G401 (cell line): ENCODE measurements around the gene FOXF2. TPM values are rescaled to one million over a fixed set of nuclear protein-coding genes. Genes with fewer than 3 reads are reported as not detected.

Experiments used
- DNase-seq: peaks from one replicate; pipeline ENCODE4 v3.0.0-alpha.2; 2015; ENCODE audit warnings: low spot score
- in situ Hi-C: cut with HindIII; loops from 2 replicates; pipeline ENCODE4 v1.10.0; 2016; ENCODE audit warnings: low sequenced_read_pairs, mixed read lengths
- total RNA-seq: library from RNA; depleted of rRNA; stranded (reverse); fragments of >200 nt; shearing (Covaris generic); gene quantifications from 2 replicates; pipeline ENCODE4 v1.2.3, GENCODE V29; 2014

The FOXF2 gene
- total RNA-seq, 1 experiment from 2014 or later, result not detected

DNA sequence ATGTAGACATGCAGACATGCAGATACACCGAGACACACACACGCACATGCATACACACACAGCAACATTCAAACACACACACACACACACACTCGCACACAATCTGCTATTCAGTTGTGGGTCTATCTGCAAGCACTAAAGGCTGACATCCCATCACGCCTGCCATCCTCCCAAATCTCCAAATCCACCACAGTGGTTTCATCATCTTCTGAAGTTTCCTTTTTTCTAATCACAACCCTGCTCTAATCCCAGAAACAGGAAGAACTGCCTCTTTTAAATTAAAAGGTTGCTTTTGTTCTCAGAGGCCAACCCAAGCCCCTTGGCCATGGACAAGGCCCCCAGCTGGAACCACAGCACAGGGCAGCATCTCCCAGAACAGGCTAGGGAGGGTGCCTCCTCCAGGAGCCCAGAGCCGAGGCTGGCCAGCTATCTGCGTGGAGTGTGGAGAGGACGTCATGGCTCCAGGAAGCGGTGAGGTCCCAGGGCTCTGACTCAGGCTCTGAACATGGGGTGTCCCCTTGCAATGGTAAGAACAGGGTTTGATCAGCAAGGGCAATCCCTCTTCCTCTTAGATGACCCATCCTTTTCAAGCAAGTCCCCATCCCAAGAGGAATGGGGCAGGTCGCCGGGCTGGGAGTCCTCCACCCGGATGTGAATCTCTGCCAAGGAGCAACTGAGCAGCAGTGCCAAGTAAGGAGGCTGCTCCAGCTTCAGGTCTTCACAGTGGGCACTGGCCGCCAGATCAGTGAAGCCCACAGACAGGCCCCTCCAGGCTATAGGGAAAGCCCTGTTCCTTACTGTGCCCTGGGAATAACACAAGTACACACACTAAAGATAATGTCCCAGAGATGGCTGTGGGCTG is 14.7 kb downstream of the FOXF2 start:
- DNase-seq, result no peak
- in situ Hi-C loops, result no loop called here

- in situ Hi-C loops, result no loop called here
- DNase-seq, result no peak
Observed at GRCh38 chr6:1404713-1405098, 15.3 kb downstream of the FOXF2 start.

DNA sequence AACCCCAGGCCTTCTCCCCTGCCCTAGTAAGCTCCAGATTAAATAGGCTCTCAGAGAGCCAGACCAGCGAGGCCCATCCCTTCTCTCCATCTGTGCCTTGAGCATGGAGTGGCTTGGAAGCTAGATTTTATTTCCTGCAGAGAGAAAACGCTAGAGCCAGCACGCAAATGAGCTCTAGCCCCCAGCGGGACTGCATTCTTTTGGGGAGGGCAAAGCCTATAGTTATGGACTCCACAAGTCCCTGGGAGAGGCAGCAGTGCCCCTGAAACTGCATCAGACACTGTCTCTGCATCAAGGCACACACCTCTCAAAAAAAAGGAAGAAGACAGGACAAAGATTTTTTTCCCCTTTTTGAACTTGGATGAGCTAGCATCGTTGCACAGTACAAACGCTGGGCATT is 15.8 kb downstream of the FOXF2 start:
- DNase-seq, result no peak
- in situ Hi-C loops, result no loop called here

- DNase-seq, result no peak
- in situ Hi-C loops, result no loop called here
Observed at GRCh38 chr6:1406306-1407072, 17.1 kb downstream of the FOXF2 start.

- in situ Hi-C loops, result no loop called here
- DNase-seq, result no peak
Observed at GRCh38 chr6:1407499-1407990, 18.2 kb downstream of the FOXF2 start.

GRCh38 chr6:1409774-1410465 is 20.5 kb downstream of the FOXF2 start:
- DNase-seq, result no peak
- in situ Hi-C loops, result no loop called here

- in situ Hi-C loops, result no loop called here
- no peak for DNase-seq
Observed at GRCh38 chr6:1412901-1413300, 23.5 kb downstream of the FOXF2 start.

GRCh38 chr6:1415416-1416063 is 26.2 kb downstream of the FOXF2 start:
- DNase-seq, result no peak
- in situ Hi-C loops, result no loop called here

GRCh38 chr6:1416191-1416760 is 26.9 kb downstream of the FOXF2 start:
- in situ Hi-C loops, result no loop called here
- DNase-seq, result no peak

DNA sequence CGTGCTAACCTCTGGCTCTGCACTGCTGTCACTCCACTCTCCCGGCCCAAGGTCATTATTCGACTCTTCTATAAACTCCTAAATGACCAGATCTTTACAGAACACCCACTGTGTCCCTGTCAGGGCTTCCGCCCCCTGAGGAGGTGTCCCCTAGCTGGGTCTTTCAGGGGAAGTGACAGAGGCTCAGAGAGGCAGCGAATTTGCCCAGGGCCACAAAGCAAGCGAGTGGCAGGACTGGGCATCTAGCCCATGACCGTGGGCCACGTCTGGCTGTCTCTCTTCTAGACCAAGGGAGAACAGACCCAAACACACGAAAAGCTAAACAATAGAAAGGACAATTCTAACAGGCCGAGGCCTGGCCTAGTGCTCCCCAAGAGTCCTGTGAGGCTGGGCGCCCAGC is 27.4 kb downstream of the FOXF2 start:
- no peak for DNase-seq
- in situ Hi-C loops, result no loop called here

- in situ Hi-C loops, result no loop called here
- no peak for DNase-seq
Observed at GRCh38 chr6:1417718-1418117, 28.3 kb downstream of the FOXF2 start.

DNA sequence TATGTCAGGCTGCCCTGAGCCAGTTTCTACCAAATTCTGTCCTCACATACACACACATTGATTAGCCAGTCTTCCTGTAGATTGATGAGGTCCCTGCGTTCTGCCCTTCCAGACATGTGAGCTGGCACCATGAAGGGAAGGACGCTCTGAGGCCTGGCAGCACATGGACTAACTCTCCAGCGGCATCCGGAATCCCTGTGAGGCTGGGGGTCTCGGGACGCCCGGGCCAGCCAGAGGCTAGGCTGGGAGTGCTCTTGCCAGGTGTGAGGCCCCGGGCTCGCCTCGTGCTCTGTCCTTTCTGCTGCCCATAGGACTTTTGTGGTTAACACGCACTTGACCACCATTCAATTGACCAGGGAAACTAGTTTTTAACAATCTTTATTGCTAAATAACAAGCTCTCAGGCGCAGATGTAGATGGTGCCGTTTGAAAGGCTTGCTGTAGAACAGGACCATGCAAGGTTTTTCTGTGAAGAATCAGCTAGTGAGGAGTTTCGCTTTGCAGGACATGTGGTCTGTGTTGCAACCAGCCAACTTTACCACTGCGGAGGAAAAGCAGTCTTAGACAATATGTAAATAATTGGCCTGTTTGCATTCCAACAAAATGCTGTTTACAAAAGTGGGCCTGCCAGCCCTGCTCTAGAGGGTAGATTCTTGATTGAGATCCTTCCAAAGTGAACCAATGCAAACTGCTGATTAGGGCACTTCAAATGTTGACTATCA is 29.3 kb downstream of the FOXF2 start:
- in situ Hi-C loops, result no loop called here
- no peak for DNase-seq

- no peak for DNase-seq
- in situ Hi-C loops, result no loop called here
Observed at GRCh38 chr6:1420382-1420781, 31.0 kb downstream of the FOXF2 start.

DNA sequence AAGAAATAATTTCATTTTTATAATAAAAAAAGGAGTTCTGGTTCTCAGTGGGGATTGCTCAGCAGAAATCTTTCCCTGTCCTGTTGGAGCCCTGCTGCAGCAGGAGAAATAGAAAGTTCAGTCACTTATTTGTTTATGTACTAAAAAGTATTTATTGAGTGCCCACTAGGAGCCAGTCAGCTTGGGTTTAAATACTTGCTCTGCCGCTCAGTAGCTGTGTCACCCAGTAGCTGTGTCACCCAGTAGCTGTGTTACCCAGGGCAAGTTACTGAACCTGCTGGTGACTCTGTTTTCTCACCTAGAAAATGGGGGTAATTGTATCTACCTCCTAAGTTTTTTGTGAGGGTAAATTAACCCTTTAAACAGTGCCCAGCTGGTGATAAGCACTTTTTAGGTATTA is 32.9 kb downstream of the FOXF2 start:
- in situ Hi-C loops, result no loop called here

GRCh38 chr6:1423578-1423977 is 34.2 kb downstream of the FOXF2 start:
- no peak for DNase-seq

More for the DNA sequence above, 32.9 kb downstream of the FOXF2 start:
- no peak for DNase-seq

GRCh38 chr6:1424306-1424927 is 35.0 kb downstream of the FOXF2 start:
- in situ Hi-C loops, result no loop called here

More at GRCh38 chr6:1423578-1423977, 34.2 kb downstream of the FOXF2 start:
- in situ Hi-C loops, result no loop called here

DNA sequence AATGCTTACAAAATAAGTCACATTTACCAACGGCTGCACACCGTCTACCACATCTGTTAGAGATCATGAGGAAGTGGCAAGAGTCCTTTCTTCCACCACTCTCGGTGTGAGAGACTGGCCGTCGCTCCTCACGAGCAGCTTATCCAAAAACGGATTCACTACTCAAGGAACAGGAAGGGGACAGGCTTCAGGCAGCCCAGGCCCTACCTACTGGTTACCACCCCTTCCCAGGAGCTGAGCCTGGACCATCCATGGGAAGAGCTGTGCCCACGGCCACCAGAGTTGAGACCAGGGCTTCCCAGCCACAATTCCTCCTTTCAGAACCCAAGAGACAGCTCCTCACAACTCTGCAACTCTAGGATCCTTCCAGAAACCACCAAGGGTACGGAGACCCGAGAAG is 37.0 kb downstream of the FOXF2 start:
- DNase-seq, result no peak
- in situ Hi-C loops, result no loop called here

More at GRCh38 chr6:1424306-1424927, 35.0 kb downstream of the FOXF2 start:
- DNase-seq, result peak; percentile 31

DNA sequence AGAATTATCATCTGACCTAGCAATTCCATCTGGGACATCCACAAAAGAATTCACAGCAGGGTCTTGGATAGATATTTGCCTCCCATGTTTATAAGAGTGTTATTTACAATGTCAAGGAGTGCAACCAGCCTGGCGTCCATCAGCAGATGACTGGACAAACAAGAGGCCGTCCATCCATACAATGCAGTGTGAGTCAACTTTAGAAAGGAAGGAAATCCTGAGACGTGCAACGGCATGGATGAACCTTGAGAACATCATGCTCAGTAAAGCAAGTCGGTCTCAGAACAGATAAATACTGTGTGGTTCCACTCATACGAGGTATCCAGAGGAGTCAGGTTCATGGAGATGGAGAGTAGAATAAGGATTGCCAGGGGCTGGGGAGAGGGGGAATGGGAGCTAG is 46.4 kb downstream of the FOXF2 start:
- DNase-seq, result no peak
- in situ Hi-C loops, result no loop called here
